HepG2 (cell line): Measurements from ENCODE around the gene SLC66A3. TPM values are rescaled to one million over a fixed set of nuclear protein-coding genes. Genes with fewer than 3 reads are reported as not detected.
A peak's percentile ranks its signal among the peaks of the same experiment; 100 is the strongest.

Source experiments
- ARNT2 ChIP-seq: sonication (generic); formaldehyde crosslinking; IDR thresholded peaks from 2 replicates; pipeline ENCODE4 v1.8.0; 2022; ENCODE audit warnings: mild to moderate bottlenecking, low read depth, missing genetic modification reagents, moderate library complexity
- CENPX ChIP-seq: sonication (generic); formaldehyde crosslinking; IDR thresholded peaks from 2 replicates; pipeline ENCODE4 v1.9.0; 2021; ENCODE audit warnings: mild to moderate bottlenecking, missing genetic modification reagents, moderate library complexity
- FOXC1 ChIP-seq: sonication (generic); formaldehyde crosslinking; IDR thresholded peaks from 2 replicates; pipeline ENCODE4 v1.8.0; 2022; ENCODE audit warnings: mild to moderate bottlenecking, missing genetic modification reagents, borderline replicate concordance
- HMGXB4 ChIP-seq, 2 experiments: sonication (generic) in 1 of 2; formaldehyde crosslinking in 1 of 2; IDR thresholded peaks; 2 replicates each; pipeline versions ENCODE4 v1.4.0 to v1.6.1; 2018 to 2020; ENCODE audit warnings: missing genetic modification reagents in 2 of 2, borderline replicate concordance in 1 of 2, low read depth in 1 of 2, mild to moderate bottlenecking in 1 of 2, missing biosample characterization in 1 of 2
- KAT7 ChIP-seq: IDR thresholded peaks from 2 replicates; pipeline ENCODE4 v1.6.1; 2018; ENCODE audit warnings: borderline replicate concordance, missing compliant biosample characterization
- MTA1 ChIP-seq: sonication (generic); formaldehyde crosslinking; IDR thresholded peaks from 2 replicates; pipeline ENCODE4 v1.4.0; 2020; ENCODE audit warnings: missing genetic modification reagents, mild to moderate bottlenecking, borderline replicate concordance
- NFKB2 ChIP-seq: sonication (generic); formaldehyde crosslinking; IDR thresholded peaks from 2 replicates; pipeline ENCODE4 v1.4.0; 2020; ENCODE audit warnings: missing genetic modification reagents, borderline replicate concordance
- NR3C1 ChIP-seq: sonication (generic); formaldehyde crosslinking; IDR thresholded peaks from 2 replicates; pipeline ENCODE4 v1.4.0; 2020; ENCODE audit warnings: missing genetic modification reagents
- PBX3 ChIP-seq: sonication (generic); formaldehyde crosslinking; IDR thresholded peaks from 2 replicates; pipeline ENCODE4 v1.8.1; 2023; ENCODE audit warnings: missing genetic modification reagents, inconsistent platforms, borderline replicate concordance
- PHB2 ChIP-seq: fragments of 450-650 bp; IDR thresholded peaks from 2 replicates; pipeline ENCODE4 v1.6.1; 2018; ENCODE audit not compliant: partially characterized antibody
- PITX1 ChIP-seq: sonication (generic); formaldehyde crosslinking; IDR thresholded peaks from 2 replicates; pipeline ENCODE4 v1.5.1; 2020; ENCODE audit warnings: mild to moderate bottlenecking, missing genetic modification reagents
- PLRG1 ChIP-seq: fragments of 450-650 bp; conservative IDR thresholded peaks from 2 replicates; pipeline ENCODE4 v1.6.1; 2016
- SOX6 ChIP-seq, 2 experiments: fragments of 450-650 bp in 1 of 2; sonication (generic) in 1 of 2; formaldehyde crosslinking in 1 of 2; IDR thresholded peaks; 2 replicates each; pipeline versions ENCODE4 v1.4.0 to v1.6.1; 2017 to 2020; ENCODE audit warnings: antibody characterized with exemption in 1 of 2, mild to moderate bottlenecking in 1 of 2, missing genetic modification reagents in 1 of 2
- ZBTB20 ChIP-seq: sonication (generic); formaldehyde crosslinking; IDR thresholded peaks from 2 replicates; pipeline ENCODE4 v1.8.1; 2023; ENCODE audit warnings: missing genetic modification reagents, low read depth, mild to moderate bottlenecking, borderline replicate concordance
- ZBTB7A ChIP-seq: sonication (generic); formaldehyde crosslinking; IDR thresholded peaks from 2 replicates; pipeline ENCODE4 v1.8.0; 2022; ENCODE audit warnings: mild to moderate bottlenecking, missing genetic modification reagents
- ZFAT ChIP-seq: sonication (generic); formaldehyde crosslinking; conservative IDR thresholded peaks from 2 replicates; pipeline ENCODE4 v1.8.1; 2023; ENCODE audit warnings: missing genetic modification reagents, inconsistent platforms
- ZFP36L1 ChIP-seq: sonication (generic); formaldehyde crosslinking; IDR thresholded peaks from 2 replicates; pipeline ENCODE4 v1.8.0; 2022; ENCODE audit warnings: mild to moderate bottlenecking, missing genetic modification reagents, moderate library complexity
- ZFP62 ChIP-seq: sonication (generic); formaldehyde crosslinking; IDR thresholded peaks from 2 replicates; pipeline ENCODE4 v1.4.0; 2020; ENCODE audit warnings: missing genetic modification reagents
- ZMAT3 ChIP-seq: sonication (generic); formaldehyde crosslinking; conservative IDR thresholded peaks from 2 replicates; pipeline ENCODE4 v1.7.0; 2021; ENCODE audit warnings: missing genetic modification reagents
- ZNF10 ChIP-seq: sonication (generic); formaldehyde crosslinking; IDR thresholded peaks from 2 replicates; pipeline ENCODE4 v1.4.0; 2020; ENCODE audit warnings: mild to moderate bottlenecking, low read depth, missing genetic modification reagents, borderline replicate concordance
- ZNF337 ChIP-seq: sonication (generic); formaldehyde crosslinking; IDR thresholded peaks from 2 replicates; pipeline ENCODE4 v1.5.1; 2020; ENCODE audit warnings: missing genetic modification reagents, low read depth, mild to moderate bottlenecking, borderline replicate concordance
- ZNF441 ChIP-seq: sonication (generic); formaldehyde crosslinking; IDR thresholded peaks from 2 replicates; pipeline ENCODE4 v1.7.0; 2021; ENCODE audit warnings: missing genetic modification reagents, borderline replicate concordance
- ZNF562 ChIP-seq: sonication (generic); formaldehyde crosslinking; IDR thresholded peaks from 2 replicates; pipeline ENCODE4 v1.8.0; 2022; ENCODE audit warnings: missing genetic modification reagents, borderline replicate concordance
- ZNF574 ChIP-seq: sonication (generic); formaldehyde crosslinking; IDR thresholded peaks from 2 replicates; pipeline ENCODE4 v1.4.0; 2020; ENCODE audit warnings: missing genetic modification reagents
- polyA plus RNA-seq, 8 experiments: library from polyadenylated mRNA; depleted of rRNA in 3 of 8; stranded (reverse) in 7 of 8; unstranded in 1 of 8; fragments of >200 nt; fragmentation: Illumina TruSeq in 4 of 8; extraction: Trizol in 4 of 8; gene quantifications; 2 replicates each; pipeline versions ENCODE4 v1.2.1 to v1.2.3, GENCODE V29; 2011 to 2016; ENCODE audit warnings: low read depth in 4 of 8, missing spikeins in 1 of 8, mixed read lengths in 1 of 8; ENCODE audit not compliant: insufficient read depth in 1 of 8
- total RNA-seq, 5 experiments: library from RNA; depleted of rRNA; stranded (reverse); fragments of >200 nt; fragmentation: Illumina TruSeq; extraction: Trizol; gene quantifications; 2 replicates each; pipeline ENCODE4 v1.2.3, GENCODE V29; 2016; ENCODE audit warnings: low read depth in 1 of 5

Gene SLC66A3
- total and polyA plus RNA-seq, 2 of the 13 experiments (the other 11 are each of a cell fraction or from before 2014, with no cell fraction given) = 2.2 to 3.7 TPM

- TF ChIP-seq NFKB2 (CRISPR knock-in tag) = peak; percentile 53; the same call in 1 of the 2 replicates
- TF ChIP-seq ZBTB7A (CRISPR knock-in tag) = no peak
- no peak for TF ChIP-seq ZFAT (CRISPR knock-in tag)
- TF ChIP-seq ZNF10 (CRISPR knock-in tag) = no peak
- no peak for TF ChIP-seq ZBTB20
- no peak for TF ChIP-seq PBX3 (CRISPR knock-in tag)
- TF ChIP-seq KAT7 (CRISPR knock-in tag) = no peak
- no peak for TF ChIP-seq NR3C1 (CRISPR knock-in tag)
- TF ChIP-seq ZFP62 (CRISPR knock-in tag) = no peak
- TF ChIP-seq ZFP36L1 = no peak
- no peak; a peak in 1 of 4 replicates for TF ChIP-seq HMGXB4 (CRISPR knock-in tag; IDR thresholded peaks at IDR 0.05; ENCODE audit: borderline replicate concordance in 1 of 2, low read depth in 1 of 2)
- TF ChIP-seq ZNF562 (CRISPR knock-in tag) = no peak
- no peak for TF ChIP-seq MTA1 (CRISPR knock-in tag)
- no peak for TF ChIP-seq SOX6 (IDR thresholded peaks at IDR 0.05)
- no peak for TF ChIP-seq SOX6 (CRISPR knock-in tag; IDR thresholded peaks at IDR 0.05)
- 0 out of 2 replicates have a peak, but pooled peaks have one; percentile 6 for TF ChIP-seq ZMAT3 (CRISPR knock-in tag)
- peak; percentile 8; the same call in 1 of the 2 replicates for TF ChIP-seq ZNF574 (CRISPR knock-in tag)
- TF ChIP-seq PHB2 = no peak
- no peak for TF ChIP-seq PLRG1
- TF ChIP-seq ZNF337 (CRISPR knock-in tag) = no peak
- TF ChIP-seq CENPX (CRISPR knock-in tag) = no peak
- no peak for TF ChIP-seq ARNT2 (CRISPR knock-in tag)
- TF ChIP-seq ZNF441 (CRISPR knock-in tag) = no peak
- no peak for TF ChIP-seq PITX1 (CRISPR knock-in tag)
- no peak for TF ChIP-seq FOXC1 (CRISPR knock-in tag)
These were observed 998 bp upstream of the SLC66A3 start (continued) for GRCh38 chr2:11154016-11154922.
